Rectal smooth muscle tissue (tissue), 1 donor: ENCODE results near the gene FOXF1.

ENCODE experiments used
- H3K27ac ChIP-seq: one replicate; pipeline ENCODE4 v1.7.0; 2013; ENCODE audit warnings: low read depth, low read length, inconsistent platforms
- H3K27me3 ChIP-seq: one replicate; pipeline ENCODE4 v1.7.0; 2013; ENCODE audit warnings: low read length; ENCODE audit not compliant: control insufficient read depth, insufficient read depth
- H3K36me3 ChIP-seq: one replicate; pipeline ENCODE4 v1.7.0; 2013; ENCODE audit warnings: low read length; ENCODE audit not compliant: control insufficient read depth, insufficient read depth
- H3K4me1 ChIP-seq: one replicate; pipeline ENCODE4 v1.7.0; 2013; ENCODE audit warnings: low read length; ENCODE audit not compliant: control insufficient read depth, insufficient read depth
- H3K4me3 ChIP-seq: one replicate; pipeline ENCODE4 v1.7.0; 2013; ENCODE audit warnings: low read length
- H3K9ac ChIP-seq: one replicate; pipeline ENCODE4 v1.7.0; 2013; ENCODE audit warnings: low read length

Gene FOXF1

GRCh38 chr16:86528061-86528929, 18.0 kb downstream of the FOXF1 start:
- Histone ChIP-seq H3K4me3 (no peak overlapping the region), H3K27ac (no peak overlapping the region), H3K36me3 (no peaks in the 10 kb centered on the region), H3K9ac (no peak overlapping the region), H3K4me1 (peaks cover 4% of the 10 kb centered on the region), H3K27me3 (no peaks in the 10 kb centered on the region)

- peaks cover 4% of the 10 kb centered on the region for H3K4me1 ChIP-seq
- H3K4me3 ChIP-seq, result no peak overlapping the region
- H3K36me3 ChIP-seq, result no peaks in the 10 kb centered on the region
- no peak overlapping the region for H3K27ac ChIP-seq
- no peak overlapping the region for H3K9ac ChIP-seq
- H3K27me3 ChIP-seq, result no peaks in the 10 kb centered on the region
These were observed 18.8 kb downstream of the FOXF1 start for GRCh38 chr16:86529160-86529559.

- Histone ChIP-seq H3K4me3 (no peak overlapping the region), H3K4me1 (peaks cover 4% of the 10 kb centered on the region), H3K27me3 (no peaks in the 10 kb centered on the region), H3K9ac (no peak overlapping the region), H3K36me3 (no peaks in the 10 kb centered on the region), H3K27ac (no peak overlapping the region)
These were observed 20.2 kb downstream of the FOXF1 start for GRCh38 chr16:86530251-86531190.

- no peak overlapping the region for H3K27ac ChIP-seq
- no peaks in the 10 kb centered on the region for H3K27me3 ChIP-seq
- H3K4me3 ChIP-seq, result no peak overlapping the region
- no peak overlapping the region for H3K9ac ChIP-seq
- H3K4me1 ChIP-seq, result peaks cover 4% of the 10 kb centered on the region
- no peaks in the 10 kb centered on the region for H3K36me3 ChIP-seq
These were observed 20.8 kb downstream of the FOXF1 start for GRCh38 chr16:86531191-86531545.

GRCh38 chr16:86531641-86532525, 21.6 kb downstream of the FOXF1 start:
- Histone ChIP-seq H3K9ac (no peak overlapping the region), H3K27ac (no peak overlapping the region), H3K4me3 (no peak overlapping the region)

GRCh38 chr16:86532526-86532815, 22.1 kb downstream of the FOXF1 start:
- Histone ChIP-seq H3K9ac (no peak overlapping the region), H3K4me1 (peaks cover 4% of the 10 kb centered on the region), H3K4me3 (no peak overlapping the region), H3K27me3 (no peaks in the 10 kb centered on the region), H3K36me3 (no peaks in the 10 kb centered on the region), H3K27ac (no peak overlapping the region)

More at GRCh38 chr16:86531641-86532525, 21.6 kb downstream of the FOXF1 start:
- Histone ChIP-seq H3K4me1 (peaks cover 4% of the 10 kb centered on the region), H3K36me3 (no peaks in the 10 kb centered on the region), H3K27me3 (no peaks in the 10 kb centered on the region)

- Histone ChIP-seq H3K27ac (no peak overlapping the region), H3K9ac (no peak overlapping the region), H3K27me3 (no peaks in the 10 kb centered on the region), H3K36me3 (peaks cover 2% of the 10 kb centered on the region), H3K4me3 (no peak overlapping the region), H3K4me1 (peaks cover 4% of the 10 kb centered on the region)
These were observed 22.7 kb downstream of the FOXF1 start for GRCh38 chr16:86533076-86533475.

GRCh38 chr16:86533767-86534351, 23.5 kb downstream of the FOXF1 start:
- H3K4me1 ChIP-seq, result peaks cover 4% of the 10 kb centered on the region
- no peak overlapping the region for H3K4me3 ChIP-seq
- no peak overlapping the region for H3K9ac ChIP-seq
- no peak overlapping the region for H3K27ac ChIP-seq
- peaks cover 9% of the 10 kb centered on the region for H3K36me3 ChIP-seq
- H3K27me3 ChIP-seq, result no peaks in the 10 kb centered on the region

- no peak overlapping the region for H3K9ac ChIP-seq
- H3K4me3 ChIP-seq, result no peak overlapping the region
- no peak overlapping the region for H3K27ac ChIP-seq
- peaks cover 4% of the 10 kb centered on the region for H3K4me1 ChIP-seq
- H3K36me3 ChIP-seq, result peaks cover 15% of the 10 kb centered on the region
- H3K27me3 ChIP-seq, result no peaks in the 10 kb centered on the region
These were observed 24.7 kb downstream of the FOXF1 start for GRCh38 chr16:86534779-86535615.

- H3K27ac ChIP-seq, result no peak overlapping the region
- H3K4me3 ChIP-seq, result no peak overlapping the region
- H3K4me1 ChIP-seq, result no peaks in the 10 kb centered on the region
- no peaks in the 10 kb centered on the region for H3K27me3 ChIP-seq
- peaks cover 31% of the 10 kb centered on the region for H3K36me3 ChIP-seq
- no peak overlapping the region for H3K9ac ChIP-seq
These were observed 26.3 kb downstream of the FOXF1 start for GRCh38 chr16:86536621-86537020.

- no peaks in the 10 kb centered on the region for H3K4me1 ChIP-seq
- H3K27me3 ChIP-seq, result no peaks in the 10 kb centered on the region
- H3K36me3 ChIP-seq, result peaks cover 38% of the 10 kb centered on the region
- H3K4me3 ChIP-seq, result no peak overlapping the region
- no peak overlapping the region for H3K27ac ChIP-seq
- no peak overlapping the region for H3K9ac ChIP-seq
These were observed 27.2 kb downstream of the FOXF1 start for GRCh38 chr16:86537486-86537885.
